ENCODE data around the gene ZSCAN4.

- TF ChIP-seq, protein P1, sequence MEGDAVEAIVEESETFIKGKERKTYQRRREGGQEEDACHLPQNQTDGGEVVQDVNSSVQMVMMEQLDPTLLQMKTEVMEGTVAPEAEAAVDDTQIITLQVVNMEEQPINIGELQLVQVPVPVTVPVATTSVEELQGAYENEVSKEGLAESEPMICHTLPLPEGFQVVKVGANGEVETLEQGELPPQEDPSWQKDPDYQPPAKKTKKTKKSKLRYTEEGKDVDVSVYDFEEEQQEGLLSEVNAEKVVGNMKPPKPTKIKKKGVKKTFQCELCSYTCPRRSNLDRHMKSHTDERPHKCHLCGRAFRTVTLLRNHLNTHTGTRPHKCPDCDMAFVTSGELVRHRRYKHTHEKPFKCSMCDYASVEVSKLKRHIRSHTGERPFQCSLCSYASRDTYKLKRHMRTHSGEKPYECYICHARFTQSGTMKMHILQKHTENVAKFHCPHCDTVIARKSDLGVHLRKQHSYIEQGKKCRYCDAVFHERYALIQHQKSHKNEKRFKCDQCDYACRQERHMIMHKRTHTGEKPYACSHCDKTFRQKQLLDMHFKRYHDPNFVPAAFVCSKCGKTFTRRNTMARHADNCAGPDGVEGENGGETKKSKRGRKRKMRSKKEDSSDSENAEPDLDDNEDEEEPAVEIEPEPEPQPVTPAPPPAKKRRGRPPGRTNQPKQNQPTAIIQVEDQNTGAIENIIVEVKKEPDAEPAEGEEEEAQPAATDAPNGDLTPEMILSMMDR (IDR thresholded peaks at IDR 0.05), result no peak
- TF ChIP-seq MXI1 (IDR thresholded peaks at IDR 0.05; ENCODE audit: low read depth, low read length) (no peak), EP300 (IDR thresholded peaks at IDR 0.05; ENCODE audit: borderline replicate concordance in 1 of 2, low read depth in 1 of 2, low read length in 1 of 2) (no peak), POLR2AphosphoS5 (IDR thresholded peaks at IDR 0.05; ENCODE audit: low read depth, low read length) (no peak), SMC3 (IDR thresholded peaks at IDR 0.05; ENCODE audit: low read depth, low read length) (no peak), NFIC (IDR thresholded peaks at IDR 0.05; ENCODE audit: borderline replicate concordance) (no peak), CHD2 (IDR thresholded peaks at IDR 0.05; ENCODE audit: low read length, partially characterized antibody) (no peak), NRF1 (IDR thresholded peaks at IDR 0.05; ENCODE audit: low read depth, low read length) (no peak)
These were observed 32.9 kb downstream of the ZSCAN4 start for GRCh38 chr19:57701625-57702024.

Data from SK-N-SH (cell line).